ENCODE measurements around the gene COX8A. TPM values are rescaled to one million over a fixed set of nuclear protein-coding genes. Genes with fewer than 3 reads are reported as not detected.
A peak's percentile ranks its signal among the peaks of the same experiment; 100 is the strongest.
"Not testable (repeated sequence)": the region's sequence is repeated elsewhere in the genome, so short reads cannot be mapped to it uniquely, and the experiment has no call there.

The COX8A gene
- total RNA-seq, 3 donors from 2014 or later = 257 to 326 (median 293) TPM

- TF ChIP-seq POLR2A (IDR thresholded peaks at IDR 0.05) (no peak), CTCF (IDR thresholded peaks at IDR 0.05) (no peak), POLR2AphosphoS5 (IDR thresholded peaks at IDR 0.05) (no peak)
- H3K4me3 ChIP-seq = no peak overlapping the region
- H3K27ac ChIP-seq = no peak overlapping the region
- no peaks in the 10 kb centered on the region for H3K36me3 ChIP-seq
- H3K9me3 ChIP-seq = no peaks in the 10 kb centered on the region
- H3K4me1 ChIP-seq = peaks cover 4 to 9% of the 10 kb centered on the region in 2 donors
- no peaks in the 10 kb centered on the region for H3K27me3 ChIP-seq
- DNase-seq (ENCODE audit: low spot score in 2 of 2) = no peak
- intact Hi-C loops (cut with DNase I; ENCODE audit: low total_unique reads) = no loop called here
These were observed 3.5 kb upstream of the COX8A start for GRCh38 chr11:63970902-63971301.

DNA sequence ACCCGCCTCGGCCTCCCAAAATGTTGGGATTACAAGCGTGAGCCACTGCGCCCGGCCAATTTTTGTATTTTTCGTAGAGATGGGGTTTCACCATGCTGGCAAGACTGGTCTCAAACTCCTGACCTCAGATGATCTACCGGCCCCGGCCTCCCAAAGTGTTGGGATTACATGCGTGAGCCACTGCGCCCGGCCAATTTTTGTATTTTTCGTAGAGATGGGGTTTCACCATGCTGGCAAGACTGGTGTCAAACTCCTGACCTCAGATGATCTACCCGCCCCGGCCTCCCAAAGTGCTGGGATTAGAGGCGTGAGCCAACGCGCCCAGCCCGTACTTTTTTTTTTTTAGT, 535 bp upstream of the COX8A start:
- intact Hi-C loops (cut with DNase I; ENCODE audit: low total_unique reads); H3K36me3 ChIP-seq; H3K27me3 ChIP-seq; DNase-seq (ENCODE audit: low spot score in 2 of 2); H3K9me3 ChIP-seq: not testable (repeated sequence)
- Histone ChIP-seq H3K4me1 (peaks cover 10 to 11% of the 10 kb centered on the region in 2 donors), H3K27ac (peak overlapping the region in 1 of 2 donors; percentile 92), H3K4me3 (peak overlapping the region in 2 of 3 donors; percentile 36 to 65)

GRCh38 chr11:63978551-63979239, 4.3 kb downstream of the COX8A start:
- Histone ChIP-seq H3K27me3 (no peaks in the 10 kb centered on the region), H3K27ac (peak overlapping the region; percentile 22 to 55), H3K36me3 (no peaks in the 10 kb centered on the region), H3K4me3 (no peak overlapping the region), H3K4me1 (peaks cover 10 to 11% of the 10 kb centered on the region in 2 donors), H3K9me3 (no peaks in the 10 kb centered on the region)
- TF ChIP-seq POLR2AphosphoS5 (IDR thresholded peaks at IDR 0.05) (no peak), POLR2A (IDR thresholded peaks at IDR 0.05) (no peak), CTCF (IDR thresholded peaks at IDR 0.05) (no peak)
- intact Hi-C loops (cut with DNase I; ENCODE audit: low total_unique reads) = no loop called here
- DNase-seq (ENCODE audit: low spot score in 2 of 2) = no peak

- H3K4me3 ChIP-seq = no peak overlapping the region
- TF ChIP-seq CTCF (IDR thresholded peaks at IDR 0.05) = no peak
- TF ChIP-seq POLR2A (IDR thresholded peaks at IDR 0.05) = no peak
- no peak for TF ChIP-seq POLR2AphosphoS5 (IDR thresholded peaks at IDR 0.05)
- peak overlapping the region; percentile 22 to 55 for H3K27ac ChIP-seq
- DNase-seq (ENCODE audit: low spot score in 2 of 2) = no peak
- H3K36me3 ChIP-seq = no peaks in the 10 kb centered on the region
- H3K9me3 ChIP-seq = no peaks in the 10 kb centered on the region
- intact Hi-C loops (cut with DNase I; ENCODE audit: low total_unique reads) = no loop called here
- peaks cover 10 to 11% of the 10 kb centered on the region in 2 donors for H3K4me1 ChIP-seq
- H3K27me3 ChIP-seq = no peaks in the 10 kb centered on the region
These were observed 5.0 kb downstream of the COX8A start for GRCh38 chr11:63979426-63979825.

- no peak for DNase-seq (ENCODE audit: low spot score in 2 of 2)
- Histone ChIP-seq H3K36me3 (no peaks in the 10 kb centered on the region), H3K4me3 (peak overlapping the region; percentile 90 to 100 (median 99)), H3K4me1 (peaks cover 0 to 2% of the 10 kb centered on the region in 2 donors), H3K9me3 (no peaks in the 10 kb centered on the region), H3K27me3 (no peaks in the 10 kb centered on the region), H3K27ac (peak overlapping the region; percentile 91 to 93)
- no peak for TF ChIP-seq POLR2AphosphoS5 (IDR thresholded peaks at IDR 0.05)
- TF ChIP-seq POLR2A (IDR thresholded peaks at IDR 0.05) = no peak
- TF ChIP-seq CTCF (IDR thresholded peaks at IDR 0.05) = no peak
- intact Hi-C loops (cut with DNase I; ENCODE audit: low total_unique reads) = no loop called here
These were observed 11.4 kb downstream of the COX8A start for GRCh38 chr11:63985812-63986155.

Measured in breast epithelium (tissue), 4 donors.